Measurements from ENCODE around the gene CDK19. TPM values are rescaled to one million over a fixed set of nuclear protein-coding genes. Genes with fewer than 3 reads are reported as not detected.
A peak's percentile ranks its signal among the peaks of the same experiment; 100 is the strongest.

The CDK19 gene
- total RNA-seq, 4 donors from 2014 or later, result 17.0 to 19.1 (median 18.7) TPM

- WGBS, 2 donors, result 12 to 23% methylated on average over 1 of the region's 1 CpG
- intact Hi-C loops (cut with DNase I; ENCODE audit: low total_unique reads), result loop anchor here (5.0 kb wide), 1 partner anchor 270 kb away; no protein-coding TSS in a partner anchor
- no peak overlapping the region for H3K4me3 ChIP-seq (ENCODE audit: low read depth, poor library complexity, severe bottlenecking)
- TF ChIP-seq CTCF (IDR thresholded peaks at IDR 0.05), result no peak
- TF ChIP-seq POLR2A (IDR thresholded peaks at IDR 0.05), result no peak
- DNase-seq (ENCODE audit: low spot score in 2 of 2), result peak in 1 of 2 donors; percentile 77
Measured at GRCh38 chr6:110682460-110682853, 132.8 kb downstream of the CDK19 start.

- WGBS, 2 donors, result 66% methylated on average over 4 of the region's 4 CpGs
- intact Hi-C loops (cut with DNase I; ENCODE audit: low total_unique reads), result loop anchor here (5.0 kb wide), 1 partner anchor 270 kb away; no protein-coding TSS in a partner anchor
- no peak overlapping the region for H3K4me3 ChIP-seq (ENCODE audit: low read depth, poor library complexity, severe bottlenecking)
- no peak for DNase-seq (ENCODE audit: low spot score in 2 of 2)
- no peak for TF ChIP-seq POLR2A (IDR thresholded peaks at IDR 0.05)
Measured at GRCh38 chr6:110681543-110682459, 133.5 kb downstream of the CDK19 start.

- intact Hi-C loops (cut with DNase I; ENCODE audit: low total_unique reads), result no loop called here
- no peak for DNase-seq (ENCODE audit: low spot score in 2 of 2)
- H3K4me3 ChIP-seq (ENCODE audit: low read depth, poor library complexity, severe bottlenecking), result no peak overlapping the region
- TF ChIP-seq POLR2A (IDR thresholded peaks at IDR 0.05) (no peak), CTCF (IDR thresholded peaks at IDR 0.05) (no peak)
Measured at GRCh38 chr6:110676396-110676795, 138.9 kb downstream of the CDK19 start.

- intact Hi-C loops (cut with DNase I; ENCODE audit: low total_unique reads), result no loop called here
- TF ChIP-seq POLR2A (IDR thresholded peaks at IDR 0.05) (no peak), CTCF (IDR thresholded peaks at IDR 0.05) (no peak)
- WGBS, 2 donors, result 57 to 59% methylated on average over 1 of the region's 1 CpG
- DNase-seq (ENCODE audit: low spot score in 2 of 2), result no peak
- no peak overlapping the region for H3K4me3 ChIP-seq (ENCODE audit: low read depth, poor library complexity, severe bottlenecking)
Measured at GRCh38 chr6:110674096-110674495, 141.2 kb downstream of the CDK19 start.

GRCh38 chr6:110672122-110672521 lies 143.1 kb downstream of the CDK19 start:
- TF ChIP-seq CTCF (IDR thresholded peaks at IDR 0.05) (no peak), POLR2A (IDR thresholded peaks at IDR 0.05) (no peak)
- intact Hi-C loops (cut with DNase I; ENCODE audit: low total_unique reads), result no loop called here

GRCh38 chr6:110671447-110671846 lies 143.8 kb downstream of the CDK19 start:
- intact Hi-C loops (cut with DNase I; ENCODE audit: low total_unique reads), result no loop called here
- no peak for TF ChIP-seq CTCF (IDR thresholded peaks at IDR 0.05)
- no peak for TF ChIP-seq POLR2A (IDR thresholded peaks at IDR 0.05)
- no peak overlapping the region for H3K4me3 ChIP-seq (ENCODE audit: low read depth, poor library complexity, severe bottlenecking)
- DNase-seq (ENCODE audit: low spot score in 2 of 2), result no peak

More at GRCh38 chr6:110672122-110672521, 143.1 kb downstream of the CDK19 start:
- WGBS, 2 donors, result 96 to 98% methylated on average over 2 of the region's 2 CpGs
- no peak for DNase-seq (ENCODE audit: low spot score in 2 of 2)
- no peak overlapping the region for H3K4me3 ChIP-seq (ENCODE audit: low read depth, poor library complexity, severe bottlenecking)
